GM06990 (cell line): ENCODE data around the gene DCST1.

ENCODE experiments used
- DNase-seq: peaks from one replicate; pipeline ENCODE4 v3.0.0-alpha.2; 2011; ENCODE audit not compliant: insufficient read length; ENCODE audit errors: extremely low read depth
- H3K27me3 ChIP-seq: replicated peaks from 2 replicates; pipeline ENCODE4 v1.6.0; 2011; ENCODE audit warnings: low read length; ENCODE audit not compliant: control insufficient read depth, insufficient read depth
- H3K36me3 ChIP-seq: 2 replicates; pipeline ENCODE4 v1.5.1; 2011; ENCODE audit warnings: low read length; ENCODE audit not compliant: control insufficient read depth, insufficient read depth
- H3K4me3 ChIP-seq: replicated peaks from 2 replicates; pipeline ENCODE4 v1.5.1; 2011; ENCODE audit warnings: low read depth, mild to moderate bottlenecking, control low read depth, low read length
- TF ChIP-seq, protein P1 (sequence below): IDR thresholded peaks from 2 replicates; pipeline ENCODE4 v1.5.1; 2011; ENCODE audit warnings: low read length, control low read depth, mild to moderate bottlenecking, inconsistent platforms; ENCODE audit not compliant: insufficient read depth, poor library complexity, severe bottlenecking

DCST1 gene

DNA sequence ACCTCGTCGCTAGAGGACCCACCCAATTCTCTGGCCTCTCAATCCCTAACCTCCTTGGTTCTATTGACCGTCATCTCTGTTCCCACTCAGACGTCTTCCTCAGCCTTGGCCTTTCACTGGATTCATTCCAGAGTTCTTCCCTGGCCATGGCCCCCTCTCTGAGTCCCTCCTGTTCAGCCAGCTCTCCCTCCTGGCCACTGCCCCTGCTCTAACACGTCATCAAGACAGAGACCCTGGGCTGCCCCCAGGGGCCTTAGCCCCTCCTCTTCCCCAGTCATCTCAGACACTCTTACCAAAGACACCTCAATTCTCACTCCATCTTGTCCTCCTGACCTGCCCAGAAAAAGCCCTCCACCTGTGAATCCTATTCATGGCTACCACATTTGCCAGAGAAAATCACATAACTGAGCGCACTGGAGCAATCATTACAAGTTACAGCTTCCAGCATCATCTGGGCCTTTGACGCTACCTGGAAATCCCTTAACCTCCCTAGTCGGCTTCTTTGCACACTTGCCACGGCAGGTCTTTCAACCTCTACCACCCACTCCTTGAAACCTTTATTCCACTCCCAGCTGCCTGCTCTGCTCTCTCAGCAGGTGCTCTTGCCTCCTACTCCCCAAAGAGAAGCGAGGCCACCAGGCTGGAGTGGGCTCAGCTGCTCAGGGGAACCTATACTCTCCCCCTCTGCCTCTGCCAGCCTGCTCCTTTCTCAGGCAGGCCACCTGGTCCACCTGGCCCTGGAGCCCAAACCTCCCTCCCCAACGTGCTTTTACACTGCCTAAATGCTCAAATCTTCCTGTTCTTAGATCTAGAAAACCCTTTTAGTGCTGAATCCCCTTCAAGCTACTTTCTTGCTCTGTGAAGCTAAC, 14.0 kb upstream of the DCST1 start:
- no peaks in the 10 kb centered on the region for H3K27me3 ChIP-seq
- TF ChIP-seq, protein P1, sequence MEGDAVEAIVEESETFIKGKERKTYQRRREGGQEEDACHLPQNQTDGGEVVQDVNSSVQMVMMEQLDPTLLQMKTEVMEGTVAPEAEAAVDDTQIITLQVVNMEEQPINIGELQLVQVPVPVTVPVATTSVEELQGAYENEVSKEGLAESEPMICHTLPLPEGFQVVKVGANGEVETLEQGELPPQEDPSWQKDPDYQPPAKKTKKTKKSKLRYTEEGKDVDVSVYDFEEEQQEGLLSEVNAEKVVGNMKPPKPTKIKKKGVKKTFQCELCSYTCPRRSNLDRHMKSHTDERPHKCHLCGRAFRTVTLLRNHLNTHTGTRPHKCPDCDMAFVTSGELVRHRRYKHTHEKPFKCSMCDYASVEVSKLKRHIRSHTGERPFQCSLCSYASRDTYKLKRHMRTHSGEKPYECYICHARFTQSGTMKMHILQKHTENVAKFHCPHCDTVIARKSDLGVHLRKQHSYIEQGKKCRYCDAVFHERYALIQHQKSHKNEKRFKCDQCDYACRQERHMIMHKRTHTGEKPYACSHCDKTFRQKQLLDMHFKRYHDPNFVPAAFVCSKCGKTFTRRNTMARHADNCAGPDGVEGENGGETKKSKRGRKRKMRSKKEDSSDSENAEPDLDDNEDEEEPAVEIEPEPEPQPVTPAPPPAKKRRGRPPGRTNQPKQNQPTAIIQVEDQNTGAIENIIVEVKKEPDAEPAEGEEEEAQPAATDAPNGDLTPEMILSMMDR = no peak

DNA sequence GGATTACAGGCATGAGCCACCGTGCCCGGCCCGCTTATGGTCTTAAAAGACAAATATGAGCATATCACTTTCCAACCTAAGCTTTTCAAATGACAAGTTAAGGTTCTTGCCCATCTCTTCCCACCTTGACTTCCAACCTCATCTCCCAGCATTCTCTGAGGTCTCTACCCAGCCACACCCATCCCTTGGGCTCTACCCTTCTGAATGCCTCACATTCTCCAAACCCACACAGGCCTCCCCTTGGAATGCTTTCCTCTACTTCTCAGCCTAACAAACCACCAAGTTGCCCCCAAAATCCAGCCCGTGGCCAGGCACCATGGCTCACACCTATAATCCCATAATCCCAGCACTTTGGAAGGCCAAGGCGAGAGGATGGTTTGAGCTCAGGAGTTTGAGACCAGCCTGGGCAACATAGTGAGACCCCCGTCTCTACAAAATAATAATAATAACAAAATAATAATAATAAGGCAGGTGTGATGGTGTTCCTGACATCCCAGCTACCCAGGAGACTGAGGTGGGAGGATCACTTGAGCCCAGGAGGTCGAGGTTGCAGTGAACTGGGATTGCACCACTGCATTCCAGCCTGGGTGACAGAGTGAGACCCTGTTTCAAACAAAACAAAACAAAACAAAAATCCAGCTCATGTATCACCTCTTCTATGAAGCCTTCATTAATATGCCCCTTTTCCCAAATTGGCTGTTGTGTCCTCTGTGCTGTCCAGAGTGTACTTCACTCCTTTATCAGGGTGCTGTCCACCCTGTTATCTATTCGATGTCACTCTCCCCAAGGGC, 11.3 kb upstream of the DCST1 start:
- DNase-seq = no peak
- no peak overlapping the region for H3K4me3 ChIP-seq
- H3K27me3 ChIP-seq = no peaks in the 10 kb centered on the region
- no peaks in the 10 kb centered on the region for H3K36me3 ChIP-seq
- TF ChIP-seq, protein P1 = no peak

More for the DNA sequence above, 14.0 kb upstream of the DCST1 start:
- peaks cover 7% of the 10 kb centered on the region for H3K36me3 ChIP-seq
- no peak overlapping the region for H3K4me3 ChIP-seq
- DNase-seq = no peak

- TF ChIP-seq, protein P1 = no peak
- no peak overlapping the region for H3K4me3 ChIP-seq
- H3K36me3 ChIP-seq = no peaks in the 10 kb centered on the region
- no peaks in the 10 kb centered on the region for H3K27me3 ChIP-seq
- no peak for DNase-seq
Measured at GRCh38 chr1:155022927-155023236, 10.7 kb upstream of the DCST1 start.

DNA sequence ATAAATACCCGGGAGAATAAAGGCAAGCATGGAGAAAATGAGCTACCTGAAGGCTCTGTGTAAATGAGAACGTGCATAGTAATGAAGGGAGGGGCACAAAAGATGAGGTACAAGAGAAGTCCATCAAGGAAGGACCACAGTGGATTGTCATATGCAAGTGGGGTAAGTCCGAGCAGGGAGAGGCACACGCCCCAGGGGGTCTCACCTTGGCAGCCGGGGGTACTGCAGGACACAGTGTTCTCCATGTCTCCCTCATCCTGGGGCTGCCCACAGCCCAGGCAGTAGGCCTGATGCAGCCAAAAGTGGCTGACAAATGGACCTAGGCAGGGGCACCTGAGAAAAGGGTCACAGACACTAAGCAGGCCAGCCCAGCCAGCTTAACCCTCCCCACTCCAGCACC, 10.0 kb upstream of the DCST1 start:
- Histone ChIP-seq H3K4me3 (no peak overlapping the region), H3K27me3 (no peaks in the 10 kb centered on the region), H3K36me3 (no peaks in the 10 kb centered on the region)
- no peak for DNase-seq
- TF ChIP-seq, protein P1 = no peak

DNA sequence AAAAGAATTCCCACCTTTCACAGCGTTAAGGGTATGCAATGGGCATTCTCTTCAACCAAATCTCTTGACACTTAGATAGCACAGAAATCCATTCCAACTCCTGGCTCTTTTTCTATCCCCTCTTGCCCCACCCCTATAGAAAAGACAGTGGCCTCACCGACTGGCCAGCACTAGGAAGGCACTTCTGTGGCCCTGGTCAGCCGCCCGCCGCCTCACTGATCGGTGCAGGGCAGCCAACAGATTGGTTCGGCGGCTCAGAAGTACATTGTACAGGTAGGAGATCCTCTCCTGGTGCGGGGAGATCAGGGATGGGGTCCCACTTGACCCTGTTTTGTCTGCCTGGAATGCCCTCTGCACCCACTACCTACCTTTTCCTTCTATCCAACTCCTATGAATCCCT, 9.3 kb upstream of the DCST1 start:
- TF ChIP-seq, protein P1 = no peak
- H3K36me3 ChIP-seq = no peaks in the 10 kb centered on the region
- no peak for DNase-seq
- H3K4me3 ChIP-seq = no peak overlapping the region
- no peaks in the 10 kb centered on the region; the same call in 1 of the 2 replicates for H3K27me3 ChIP-seq
